Liver (tissue), 9 donors: Measurements from ENCODE around the gene YPEL5. TPM values are rescaled to one million over a fixed set of nuclear protein-coding genes. Genes with fewer than 3 reads are reported as not detected.

Source experiments
- DNase-seq: peaks from one replicate; pipeline ENCODE4 v3.0.0-alpha.2; 2017; ENCODE audit warnings: low spot score
- H3K27ac ChIP-seq, 2 donors: one replicate each; pipeline ENCODE4 v1.7.0; 2013; ENCODE audit warnings: inconsistent platforms in 2 of 2, low read length in 2 of 2, control low read depth in 1 of 2, low read depth in 1 of 2, mild to moderate bottlenecking in 1 of 2
- H3K27me3 ChIP-seq, 4 donors: one replicate each; pipeline versions ENCODE4 v1.6.1 to v1.7.0; 2013; ENCODE audit warnings: low read length in 3 of 4, inconsistent platforms in 1 of 4, mild to moderate bottlenecking in 1 of 4, moderate library complexity in 1 of 4; ENCODE audit not compliant: control insufficient read depth in 4 of 4, insufficient read depth in 4 of 4
- H3K36me3 ChIP-seq, 4 donors: one replicate each; pipeline versions ENCODE4 v1.6.1 to v1.7.0; 2013; ENCODE audit warnings: low read length in 3 of 4, mild to moderate bottlenecking in 3 of 4, low read depth in 1 of 4, moderate library complexity in 1 of 4; ENCODE audit not compliant: control insufficient read depth in 4 of 4, insufficient read depth in 3 of 4
- H3K4me1 ChIP-seq, 4 donors: one replicate each; pipeline versions ENCODE4 v1.6.1 to v1.7.0; 2013; ENCODE audit warnings: low read length in 3 of 4, mild to moderate bottlenecking in 3 of 4, moderate library complexity in 1 of 4; ENCODE audit not compliant: control insufficient read depth in 4 of 4, insufficient read depth in 4 of 4
- H3K4me3 ChIP-seq, 3 donors: one replicate each; pipeline versions ENCODE4 v1.6.1 to v1.7.0; 2013; ENCODE audit warnings: low read length in 3 of 3, control low read depth in 1 of 3, low read depth in 1 of 3, mild to moderate bottlenecking in 1 of 3
- H3K9ac ChIP-seq, 2 donors: one replicate each; pipeline ENCODE4 v1.7.0; 2013; ENCODE audit warnings: low read length in 2 of 2, mild to moderate bottlenecking in 2 of 2, moderate library complexity in 2 of 2, control low read depth in 1 of 2, low read depth in 1 of 2
- H3K9me3 ChIP-seq, 4 donors: one replicate each; pipeline versions ENCODE4 v1.6.1 to v1.7.0; 2013; ENCODE audit warnings: low read length in 3 of 4; ENCODE audit not compliant: control insufficient read depth in 4 of 4
- ATF3 ChIP-seq: IDR thresholded peaks from 2 replicates; pipeline ENCODE4 v1.6.1; 2016; ENCODE audit warnings: antibody characterized with exemption
- CTCF ChIP-seq: fragments of 150-350 bp; IDR thresholded peaks from 2 replicates; pipeline ENCODE4 v1.5.1; 2017; ENCODE audit warnings: improper control_type of control experiment, low read depth, low read length; ENCODE audit not compliant: missing input control
- EGR1 ChIP-seq, 2 donors: IDR thresholded peaks; 2 replicates each; pipeline ENCODE4 v1.6.1; 2016 to 2018; ENCODE audit warnings: antibody characterized with exemption in 2 of 2, low read depth in 2 of 2
- FOXA1 ChIP-seq: IDR thresholded peaks from 2 replicates; pipeline ENCODE4 v1.6.1; 2016; ENCODE audit warnings: antibody characterized with exemption
- GABPA ChIP-seq, 2 donors: IDR thresholded peaks in 1 of 2; conservative IDR thresholded peaks in 1 of 2; 2 replicates each; pipeline ENCODE4 v1.6.1; 2016; ENCODE audit warnings: antibody characterized with exemption in 2 of 2, mild to moderate bottlenecking in 1 of 2, moderate library complexity in 1 of 2
- HNF4G ChIP-seq: IDR thresholded peaks from 2 replicates; pipeline ENCODE4 v1.6.1; 2016; ENCODE audit warnings: antibody characterized with exemption
- JUND ChIP-seq, 2 donors: IDR thresholded peaks; 2 replicates each; pipeline ENCODE4 v1.6.1; 2016; ENCODE audit warnings: antibody characterized with exemption in 2 of 2
- MAX ChIP-seq: IDR thresholded peaks from 2 replicates; pipeline ENCODE4 v1.6.1; 2016; ENCODE audit warnings: antibody characterized with exemption
- NR2F2 ChIP-seq: IDR thresholded peaks from 2 replicates; pipeline ENCODE4 v1.6.1; 2016; ENCODE audit warnings: antibody characterized with exemption
- RAD21 ChIP-seq, 2 donors: IDR thresholded peaks; 2 replicates each; pipeline ENCODE4 v1.6.1; 2016; ENCODE audit warnings: antibody characterized with exemption in 2 of 2, mild to moderate bottlenecking in 2 of 2
- REST ChIP-seq: IDR thresholded peaks from 2 replicates; pipeline ENCODE4 v1.6.1; 2016; ENCODE audit warnings: antibody characterized with exemption, mild to moderate bottlenecking
- SP1 ChIP-seq: IDR thresholded peaks from 2 replicates; pipeline ENCODE4 v1.6.1; 2018; ENCODE audit warnings: antibody characterized with exemption, mild to moderate bottlenecking
- TAF1 ChIP-seq: conservative IDR thresholded peaks from 2 replicates; pipeline ENCODE4 v1.6.1; 2016; ENCODE audit warnings: antibody characterized with exemption, mild to moderate bottlenecking
- YY1 ChIP-seq: IDR thresholded peaks from 2 replicates; pipeline ENCODE4 v1.6.1; 2016; ENCODE audit warnings: antibody characterized with exemption, mild to moderate bottlenecking
- WGBS: extraction: QIAGEN DNeasy Blood & Tissue Kit; methylation state at CpG from one replicate; pipeline ENCODE4 v1.1.7; 2013; 5-methylcytosine and 5-hydroxymethylcytosine counted together
- polyA plus RNA-seq, 2 donors: library from polyadenylated mRNA; stranded (reverse) in 1 of 2; unstranded in 1 of 2; fragments of 200-250 nt in 1 of 2; fragments of >200 nt in 1 of 2; fragmentation: Nextera tagmentation in 1 of 2; extraction: Ambion mirVana in 1 of 2; gene quantifications; one replicate each; pipeline versions ENCODE4 v1.2.1 to v1.2.3, GENCODE V29; 2013 to 2015
- total RNA-seq, 2 donors: library from RNA; depleted of rRNA; stranded (reverse); fragments of >200 nt; gene quantifications; one replicate each; pipeline ENCODE4 v1.2.3, GENCODE V29; 2014
- donor health status: healthy.
- donor health status: healthy.
- donor health status: healthy.
- donor health status: healthy.
- donor health status: healthy.

YPEL5 gene
- total and polyA plus RNA-seq, 4 donors: 20.4 to 62.8 (median 36.5) TPM

GRCh38 chr2:30179536-30179935 lies 32.7 kb downstream of the YPEL5 start (continued):
- TF ChIP-seq MAX (no peak), EGR1 (IDR thresholded peaks at IDR 0.05; ENCODE audit: low read depth in 2 of 2) (no peak), NR2F2 (no peak), SP1 (no peak), RAD21 (IDR thresholded peaks at IDR 0.05) (no peak), ATF3 (no peak)

GRCh38 chr2:30180226-30180625 lies 33.4 kb downstream of the YPEL5 start:
- Histone ChIP-seq H3K4me3 (no peak overlapping the region), H3K27me3 (no peaks in the 10 kb centered on the region), H3K9me3 (no peaks in the 10 kb centered on the region), H3K9ac (no peak overlapping the region), H3K4me1 (no peaks in the 10 kb centered on the region), H3K27ac (no peak overlapping the region), H3K36me3 (no peaks in the 10 kb centered on the region)
- no peak for DNase-seq
- 88% methylated on average over 3 of the region's 3 CpGs for WGBS
- no peak for TF ChIP-seq FOXA1
- peak; percentile 22 for TF ChIP-seq REST
- TF ChIP-seq GABPA (IDR thresholded peaks at IDR 0.05 in 1 of 2, conservative IDR thresholded peaks at IDR 0.05 in 1 of 2): no peak
- TF ChIP-seq YY1: no peak
- no peak for TF ChIP-seq TAF1
- TF ChIP-seq JUND (IDR thresholded peaks at IDR 0.05): no peak
- no peak for TF ChIP-seq NR2F2

GRCh38 chr2:30181176-30181575 lies 34.4 kb downstream of the YPEL5 start:
- H3K4me1 ChIP-seq: no peaks in the 10 kb centered on the region
- DNase-seq: no peak
- WGBS: 82% methylated on average over 7 of the region's 7 CpGs
- H3K27ac ChIP-seq: no peak overlapping the region
- TF ChIP-seq NR2F2: no peak
- TF ChIP-seq REST: no peak
- TF ChIP-seq ATF3: no peak
- no peak for TF ChIP-seq RAD21 (IDR thresholded peaks at IDR 0.05)
- no peak for TF ChIP-seq CTCF
- no peak for TF ChIP-seq HNF4G
- TF ChIP-seq EGR1 (IDR thresholded peaks at IDR 0.05; ENCODE audit: low read depth in 2 of 2): no peak
- H3K4me3 ChIP-seq: no peak overlapping the region
- no peaks in the 10 kb centered on the region for H3K36me3 ChIP-seq
- H3K9me3 ChIP-seq: no peaks in the 10 kb centered on the region
- no peaks in the 10 kb centered on the region for H3K27me3 ChIP-seq
- no peak overlapping the region for H3K9ac ChIP-seq
